Smooth muscle cell (in vitro differentiated cells): ENCODE measurements around the gene RHPN2. TPM values are rescaled to one million over a fixed set of nuclear protein-coding genes. Genes with fewer than 3 reads are reported as not detected.
"Not testable (repeated sequence)": the region's sequence is repeated elsewhere in the genome, so short reads cannot be mapped to it uniquely, and the experiment has no call there.

Experiments used
- DNase-seq: peaks from one replicate; lab custom pipeline; 2025; ENCODE audit not compliant: unreplicated experiment; lab: John Stamatoyannopoulos, UW
- H2AFZ ChIP-seq: fragments of 200-600 bp; sonication (generic); 2 replicates; pipeline ENCODE4 v1.6.0; 2016; ENCODE audit warnings: antibody characterized with exemption, low read depth, mild to moderate bottlenecking
- H3F3A ChIP-seq: fragments of 200-600 bp; sonication (generic); 2 replicates; pipeline ENCODE4 v1.6.0; 2017; ENCODE audit warnings: antibody characterized with exemption, low read depth
- H3K27ac ChIP-seq: fragments of 200-600 bp; sonication (generic); 2 replicates; pipeline ENCODE4 v1.5.1; 2016; ENCODE audit warnings: low read depth, mild to moderate bottlenecking
- H3K27me3 ChIP-seq: fragments of 200-600 bp; sonication (generic); 2 replicates; pipeline ENCODE4 v1.6.1; 2016; ENCODE audit warnings: low read depth, mild to moderate bottlenecking
- H3K36me3 ChIP-seq: fragments of 200-600 bp; sonication (generic); 2 replicates; pipeline ENCODE4 v1.5.1; 2016; ENCODE audit warnings: low read depth
- H3K4me1 ChIP-seq: fragments of 200-600 bp; sonication (generic); 2 replicates; pipeline ENCODE4 v1.5.1; 2016; ENCODE audit warnings: low read depth
- H3K4me2 ChIP-seq: fragments of 200-600 bp; sonication (generic); 2 replicates; pipeline ENCODE4 v1.6.0; 2016; ENCODE audit warnings: mild to moderate bottlenecking
- H3K4me3 ChIP-seq: fragments of 200-600 bp; sonication (generic); 2 replicates; pipeline ENCODE4 v1.5.1; 2016; ENCODE audit warnings: mild to moderate bottlenecking
- H3K79me2 ChIP-seq: fragments of 200-600 bp; sonication (generic); 2 replicates; pipeline ENCODE4 v1.6.0; 2016; ENCODE audit warnings: low read depth, mild to moderate bottlenecking
- H3K9ac ChIP-seq: fragments of 200-600 bp; sonication (generic); 2 replicates; pipeline ENCODE4 v1.6.0; 2016; ENCODE audit warnings: low read depth
- H3K9me3 ChIP-seq: fragments of 200-600 bp; sonication (generic); replicated peaks from 2 replicates; pipeline ENCODE4 v1.5.1; 2016; ENCODE audit warnings: low read depth
- H4K20me1 ChIP-seq: fragments of 200-600 bp; sonication (generic); 2 replicates; pipeline ENCODE4 v1.6.0; 2016; ENCODE audit warnings: low read depth
- WGBS: methylation state at CpG from one replicate; pipeline ENCODE4 v1.1.7; 2016; ENCODE audit warnings: low lambda C conversion rate; 5-methylcytosine and 5-hydroxymethylcytosine counted together
- polyA plus RNA-seq: library from polyadenylated mRNA; unstranded; fragments of >200 nt; fragmentation: Nextera tagmentation; extraction: Ambion mirVana; gene quantifications from 2 replicates; pipeline ENCODE4 v1.2.1, GENCODE V29; 2016
- total RNA-seq: library from RNA; depleted of rRNA; stranded (reverse); fragments of >200 nt; gene quantifications from 2 replicates; pipeline ENCODE4 v1.2.3, GENCODE V29; 2014
- TF ChIP-seq, protein P1 (sequence below): fragments of 200-600 bp; sonication (generic); IDR thresholded peaks from 2 replicates; pipeline ENCODE4 v1.5.1; 2017; ENCODE audit warnings: borderline replicate concordance, mild to moderate bottlenecking, antibody characterized with exemption; ENCODE audit not compliant: insufficient read depth, poor library complexity, severe bottlenecking

The RHPN2 gene
- total and polyA plus RNA-seq, 2 experiments from 2014 or later = 1.2 to 4.9 TPM

DNA sequence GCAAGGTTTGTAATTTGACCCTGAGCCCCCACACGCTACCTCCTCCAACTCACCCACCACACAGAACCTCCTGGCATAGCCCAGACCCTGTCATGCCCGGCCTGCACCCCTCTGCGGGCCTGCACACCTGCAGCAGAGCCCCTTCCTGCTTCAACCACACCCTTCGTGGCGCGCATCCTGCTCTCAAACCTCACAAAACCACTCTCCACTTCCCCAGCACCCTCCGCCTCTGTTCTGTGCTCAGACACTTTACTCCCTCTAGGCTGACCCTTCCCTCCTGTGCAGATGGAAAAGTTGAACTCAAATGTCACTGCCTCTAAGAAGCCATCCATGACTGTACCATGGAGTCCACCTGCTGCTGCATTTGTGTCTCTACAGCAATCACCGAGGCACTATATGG, 64.2 kb downstream of the RHPN2 start:
- Histone ChIP-seq H3F3A (no peaks in the 10 kb centered on the region), H4K20me1 (no peaks in the 10 kb centered on the region), H3K36me3 (no peaks in the 10 kb centered on the region), H3K79me2 (no peaks in the 10 kb centered on the region), H2AFZ (no peak overlapping the region), H3K9me3 (no peaks in the 10 kb centered on the region), H3K4me3 (no peak overlapping the region), H3K27me3 (no peaks in the 10 kb centered on the region), H3K27ac (no peak overlapping the region), H3K9ac (no peak overlapping the region), H3K4me1 (no peaks in the 10 kb centered on the region), H3K4me2 (no peak overlapping the region)
- no peak for DNase-seq
- TF ChIP-seq, protein P1, sequence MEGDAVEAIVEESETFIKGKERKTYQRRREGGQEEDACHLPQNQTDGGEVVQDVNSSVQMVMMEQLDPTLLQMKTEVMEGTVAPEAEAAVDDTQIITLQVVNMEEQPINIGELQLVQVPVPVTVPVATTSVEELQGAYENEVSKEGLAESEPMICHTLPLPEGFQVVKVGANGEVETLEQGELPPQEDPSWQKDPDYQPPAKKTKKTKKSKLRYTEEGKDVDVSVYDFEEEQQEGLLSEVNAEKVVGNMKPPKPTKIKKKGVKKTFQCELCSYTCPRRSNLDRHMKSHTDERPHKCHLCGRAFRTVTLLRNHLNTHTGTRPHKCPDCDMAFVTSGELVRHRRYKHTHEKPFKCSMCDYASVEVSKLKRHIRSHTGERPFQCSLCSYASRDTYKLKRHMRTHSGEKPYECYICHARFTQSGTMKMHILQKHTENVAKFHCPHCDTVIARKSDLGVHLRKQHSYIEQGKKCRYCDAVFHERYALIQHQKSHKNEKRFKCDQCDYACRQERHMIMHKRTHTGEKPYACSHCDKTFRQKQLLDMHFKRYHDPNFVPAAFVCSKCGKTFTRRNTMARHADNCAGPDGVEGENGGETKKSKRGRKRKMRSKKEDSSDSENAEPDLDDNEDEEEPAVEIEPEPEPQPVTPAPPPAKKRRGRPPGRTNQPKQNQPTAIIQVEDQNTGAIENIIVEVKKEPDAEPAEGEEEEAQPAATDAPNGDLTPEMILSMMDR = no peak
- WGBS = 96% methylated on average over 8 of the region's 8 CpGs

DNA sequence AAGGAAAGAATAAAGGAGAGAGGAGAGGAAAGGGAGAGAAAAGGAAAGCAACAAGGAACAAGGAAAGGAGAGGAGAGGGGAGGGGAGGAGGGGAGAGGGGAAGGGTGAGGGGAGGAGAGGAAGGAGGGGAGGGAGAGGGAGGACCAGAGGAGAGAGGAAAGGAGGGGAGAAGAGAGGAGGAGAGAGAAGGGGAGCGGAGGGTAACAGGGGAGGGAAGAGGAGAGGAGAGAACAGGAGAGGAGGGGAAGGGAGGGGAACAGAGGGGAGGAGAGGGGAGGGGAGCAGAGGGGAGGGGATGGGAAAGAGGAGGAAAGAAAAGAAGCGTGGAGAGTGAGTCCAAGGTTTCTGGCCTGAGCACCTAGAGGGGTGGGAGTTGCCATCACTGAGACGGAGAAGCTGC, 66.0 kb downstream of the RHPN2 start:
- no peak overlapping the region for H3K27ac ChIP-seq
- no peaks in the 10 kb centered on the region for H3K79me2 ChIP-seq
- DNase-seq = no peak
- no peaks in the 10 kb centered on the region for H3K27me3 ChIP-seq
- WGBS = 50% methylated on average over 2 of the region's 3 CpGs
- TF ChIP-seq, protein P1 = no peak
- H4K20me1 ChIP-seq = no peaks in the 10 kb centered on the region
- H3K4me1 ChIP-seq = no peaks in the 10 kb centered on the region
- no peak overlapping the region for H2AFZ ChIP-seq
- no peaks in the 10 kb centered on the region for H3F3A ChIP-seq
- H3K9me3 ChIP-seq = no peaks in the 10 kb centered on the region
- no peak overlapping the region for H3K4me2 ChIP-seq
- no peaks in the 10 kb centered on the region for H3K36me3 ChIP-seq
- H3K4me3 ChIP-seq = no peak overlapping the region
- no peak overlapping the region for H3K9ac ChIP-seq

DNA sequence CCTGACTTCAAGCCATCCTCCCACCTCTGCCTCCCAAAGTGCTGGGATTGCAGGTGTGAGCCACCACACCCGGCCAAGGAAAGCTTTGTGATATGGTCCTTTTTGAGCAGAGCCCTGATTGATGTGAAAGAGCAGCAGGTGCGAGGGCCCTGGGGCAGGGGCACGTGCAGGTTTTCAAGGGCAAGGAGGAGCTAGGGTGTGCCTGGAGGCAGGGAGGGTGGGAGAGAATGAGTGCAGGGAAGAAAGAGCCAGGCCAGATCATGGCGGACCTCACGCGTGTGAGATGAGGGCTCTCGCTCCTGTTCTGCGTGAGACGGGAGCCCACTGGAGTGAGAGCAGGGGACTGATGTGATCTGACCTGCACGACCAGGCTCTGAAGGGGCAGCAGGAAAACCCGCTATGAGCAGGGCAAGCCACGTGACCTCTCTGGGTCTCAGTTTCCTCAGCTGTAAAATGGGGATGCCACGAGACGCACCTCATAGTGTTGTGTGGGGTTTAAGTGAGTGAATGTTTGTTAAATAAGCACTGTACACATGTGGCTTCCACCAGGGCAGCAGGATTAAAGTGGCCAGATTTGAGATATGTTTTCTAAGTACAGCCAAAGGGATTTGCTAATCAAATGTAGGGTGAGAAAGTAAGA, 66.9 kb downstream of the RHPN2 start:
- WGBS = 89% methylated on average over 9 of the region's 14 CpGs
- no peaks in the 10 kb centered on the region for H4K20me1 ChIP-seq
- no peak overlapping the region for H3K27ac ChIP-seq
- H3K27me3 ChIP-seq = no peaks in the 10 kb centered on the region
- H3K36me3 ChIP-seq = no peaks in the 10 kb centered on the region
- TF ChIP-seq, protein P1 = no peak
- H3K4me3 ChIP-seq = no peak overlapping the region
- H3K4me2 ChIP-seq = no peak overlapping the region
- no peak overlapping the region for H2AFZ ChIP-seq
- H3K9ac ChIP-seq = no peak overlapping the region
- no peaks in the 10 kb centered on the region for H3K4me1 ChIP-seq
- no peaks in the 10 kb centered on the region for H3K9me3 ChIP-seq
- no peaks in the 10 kb centered on the region for H3F3A ChIP-seq
- DNase-seq = no peak
- H3K79me2 ChIP-seq = no peaks in the 10 kb centered on the region

DNA sequence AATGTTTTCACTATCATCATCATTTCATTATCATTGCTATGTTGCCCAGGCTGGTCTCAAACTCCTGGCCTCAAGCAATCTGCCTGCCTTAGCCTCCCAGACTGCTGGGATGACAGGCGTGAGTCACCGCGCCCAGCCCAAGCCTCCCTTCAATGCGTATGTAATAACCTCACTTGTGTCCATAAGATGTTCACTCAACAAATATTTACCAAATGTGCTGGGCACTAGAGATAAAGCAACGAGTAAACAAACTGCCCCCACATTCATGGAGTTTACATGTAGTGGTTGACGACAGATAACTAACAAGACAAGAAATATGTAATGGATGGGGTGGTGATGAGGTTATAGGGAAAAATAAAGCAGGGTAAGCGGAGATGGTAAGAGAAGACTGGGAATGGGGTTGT, 67.6 kb downstream of the RHPN2 start:
- H3F3A ChIP-seq, H3K79me2 ChIP-seq, H3K27me3 ChIP-seq, H3K9ac ChIP-seq, H3K4me3 ChIP-seq, DNase-seq, H3K4me1 ChIP-seq, H3K27ac ChIP-seq, H3K4me2 ChIP-seq, H2AFZ ChIP-seq, H3K36me3 ChIP-seq, H4K20me1 ChIP-seq, H3K9me3 ChIP-seq: not testable (repeated sequence)
- WGBS = 57% methylated on average over 7 of the region's 7 CpGs

DNA sequence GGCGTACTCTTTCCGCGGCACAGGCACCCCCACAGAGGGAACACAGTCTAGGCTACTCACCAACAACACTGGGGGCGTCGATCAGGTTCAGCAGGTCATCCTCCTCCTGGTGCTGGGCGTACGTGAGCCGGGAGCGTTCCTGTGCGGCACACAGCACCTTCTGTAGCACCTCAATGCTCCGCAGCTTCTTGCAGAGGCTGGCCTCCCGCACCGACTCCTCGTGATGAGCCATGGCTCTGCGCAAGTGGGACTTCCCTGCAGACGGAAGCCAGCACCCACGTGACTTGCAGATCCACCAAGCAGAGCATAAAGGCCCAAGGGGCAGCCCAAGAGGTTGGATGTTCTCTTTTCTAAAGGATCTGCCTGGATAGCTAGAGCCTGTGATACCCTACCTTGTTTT, 68.7 kb downstream of the RHPN2 start:
- not testable (repeated sequence) for H3K9ac ChIP-seq, H3K27me3 ChIP-seq, H3K4me1 ChIP-seq, DNase-seq, H3K27ac ChIP-seq, H3K9me3 ChIP-seq, H4K20me1 ChIP-seq, H3K36me3 ChIP-seq, H3K4me3 ChIP-seq, H2AFZ ChIP-seq, H3K4me2 ChIP-seq, H3K79me2 ChIP-seq, H3F3A ChIP-seq
- 95% methylated on average over 17 of the region's 17 CpGs for WGBS
